ENCODE results near the gene ZNF236. TPM values are rescaled to one million over a fixed set of nuclear protein-coding genes. Genes with fewer than 3 reads are reported as not detected.

ZNF236 gene
- total and polyA plus RNA-seq, 10 of the 15 experiments (the other 5 are each of a cell fraction or from before 2014, with no cell fraction given): 1.0 to 14.4 (median 5.9) TPM

GRCh38 chr18:76875390-76876325, 53.3 kb downstream of the ZNF236 start:
- 55% methylated on average over 14 of the region's 14 CpGs for WGBS (ENCODE audit: insufficient coverage, insufficient replicate concordance, low lambda C conversion rate, missing lambda C conversion rate)
- Histone ChIP-seq H3K9me3 (replicated peaks; ENCODE audit: control insufficient read depth, insufficient read depth, low read length) (no peaks in the 10 kb centered on the region), H2AFZ (ENCODE audit: control insufficient read depth, low read depth, low read length) (no peak overlapping the region), H3K36me3 (ENCODE audit: control insufficient read depth in 2 of 2, insufficient read depth in 2 of 2, low read length in 1 of 2) (peaks cover 6 to 22% of the 10 kb centered on the region in 2 experiments; a peak in 3 of 4 replicates), H4K20me1 (ENCODE audit: control insufficient read depth, insufficient read depth) (no peaks in the 10 kb centered on the region), H3K27me3 (replicated peaks in 1 of 2; ENCODE audit: control insufficient read depth in 2 of 2, insufficient read depth in 2 of 2, low read length in 1 of 2) (no peaks in the 10 kb centered on the region), H3K4me2 (ENCODE audit: control insufficient read depth, insufficient read depth) (no peak overlapping the region), H3K27ac (ENCODE audit: control insufficient read depth, insufficient read depth) (no peak overlapping the region), H3K4me1 (ENCODE audit: control insufficient read depth, insufficient read depth, low read length) (no peaks in the 10 kb centered on the region), H3K79me2 (ENCODE audit: control insufficient read depth, insufficient read depth, low read length) (no peaks in the 10 kb centered on the region), H3K4me3 (no peak overlapping the region), H3K9ac (ENCODE audit: control insufficient read depth, insufficient read depth, low read length) (no peak overlapping the region)
- POLR2A ChIA-PET: no interaction called here
- peak; percentile 88 for ATAC-seq
- peak; percentile 59 for FAIRE-seq
- RAD21 ChIA-PET (ENCODE audit: unreplicated experiment): interaction anchor here (2.1 kb wide), 1 partner anchor 107 kb away, joined by 6 read pairs; no protein-coding TSS in a partner anchor
- intact Hi-C loops (cut with micrococcal nuclease; ENCODE audit: unreplicated experiment): loop anchor here (1.0 to 2.0 kb wide), 2 partner anchors 73 to 107 kb away; no protein-coding TSS in a partner anchor
- no peak for DNase-seq (ENCODE audit: low read depth, low spot score)
- BruUV-seq (replicated peaks): no TSS peak
- CTCF ChIA-PET: interaction anchor here (1.4 to 4.3 kb wide), 3 partner anchors 73 to 336 kb away, joined by 4 to 37 read pairs (median 12); no protein-coding TSS in a partner anchor
- SMC1A ChIA-PET (ENCODE audit: uncharacterized antibody, unreplicated experiment): interaction anchor here (0.6 to 1.4 kb wide), 2 partner anchors 72 to 73 kb away, joined by 3 read pairs; no protein-coding TSS in a partner anchor
- in situ Hi-C loops (cut with MboI): no loop called here
- TF ChIP-seq SMC3 (IDR thresholded peaks at IDR 0.05; ENCODE audit: borderline replicate concordance, low read length) (peak; percentile 46; the same call in 1 of the 2 replicates), CREB1 (IDR thresholded peaks at IDR 0.05; ENCODE audit: low read depth) (no peak), RAD21 (IDR thresholded peaks at IDR 0.05; ENCODE audit: insufficient read depth, low read depth, low read length) (peak; percentile 68), CTCF (IDR thresholded peaks at IDR 0.05 in 2 of 3, conservative IDR thresholded peaks at IDR 0.05 in 1 of 3; ENCODE audit: control insufficient read depth in 2 of 3, extremely low read depth in 1 of 3, insufficient read depth in 1 of 3, low read depth in 3 of 3, low read length in 3 of 3) (peak; percentile 54 to 69 (median 63); a peak in 5 of 6 replicates), ATF3 (IDR thresholded peaks at IDR 0.05; ENCODE audit: borderline replicate concordance, extremely low read depth, low read depth, low read length) (no peak), EED (IDR thresholded peaks at IDR 0.05; ENCODE audit: low read depth) (no peak), REST (IDR thresholded peaks at IDR 0.05; ENCODE audit: low read depth, low read length) (no peak), MAX (IDR thresholded peaks at IDR 0.05; ENCODE audit: low read depth, low read length) (no peak), SMAD5 (IDR thresholded peaks at IDR 0.05; ENCODE audit: low read depth) (no peak), RELA (IDR thresholded peaks at IDR 0.05; ENCODE audit: borderline replicate concordance, partially characterized antibody) (no peak), ELK1 (IDR thresholded peaks at IDR 0.05; ENCODE audit: low read depth, low read length) (no peak), SMARCA5 (IDR thresholded peaks at IDR 0.05) (no peak), ZNF24 (IDR thresholded peaks at IDR 0.05) (no peak), SMAD1 (IDR thresholded peaks at IDR 0.05; ENCODE audit: low read depth, partially characterized antibody) (no peak), FOXM1 (IDR thresholded peaks at IDR 0.05; ENCODE audit: low read depth, low read length) (no peak)
